LNCaP clone FGC (cell line): Measurements from ENCODE around the gene SNX9.
"Not testable (repeated sequence)": the region's sequence is repeated elsewhere in the genome, so short reads cannot be mapped to it uniquely, and the experiment has no call there.

ENCODE experiments used
- DNase-seq: peaks from one replicate; pipeline ENCODE4 v3.0.0-alpha.2; 2011; ENCODE audit warnings: low read depth
- H3K4me3 ChIP-seq: 2 replicates; pipeline ENCODE4 v1.5.1; 2011; ENCODE audit warnings: mild to moderate bottlenecking, low read depth, low read length, control low read depth
- TF ChIP-seq, protein P1 (sequence below): IDR thresholded peaks from 2 replicates; pipeline ENCODE4 v1.5.1; 2012; ENCODE audit warnings: mild to moderate bottlenecking; ENCODE audit not compliant: control insufficient read depth, insufficient read depth; ENCODE audit errors: extremely low read depth

SNX9 gene

DNA sequence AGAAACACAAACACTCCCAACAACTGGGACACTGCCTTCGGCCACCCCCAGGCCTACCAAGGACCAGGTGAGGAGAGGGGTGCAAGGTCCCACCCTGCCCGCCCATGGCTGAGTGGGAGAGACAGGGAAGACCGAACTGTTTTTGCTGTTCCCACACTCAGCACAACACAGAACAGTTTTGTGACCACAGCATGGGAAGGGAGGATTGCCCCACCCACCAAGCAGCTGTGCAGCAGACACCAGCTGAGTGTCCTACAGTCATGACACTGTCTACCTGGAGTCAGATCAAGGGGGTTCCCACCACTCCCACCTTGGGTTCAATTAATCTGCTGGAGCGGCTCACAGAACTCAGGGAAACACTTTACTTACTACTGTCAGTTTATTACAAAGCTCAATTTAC lies 73.9 kb downstream of the SNX9 start:
- TF ChIP-seq, protein P1, sequence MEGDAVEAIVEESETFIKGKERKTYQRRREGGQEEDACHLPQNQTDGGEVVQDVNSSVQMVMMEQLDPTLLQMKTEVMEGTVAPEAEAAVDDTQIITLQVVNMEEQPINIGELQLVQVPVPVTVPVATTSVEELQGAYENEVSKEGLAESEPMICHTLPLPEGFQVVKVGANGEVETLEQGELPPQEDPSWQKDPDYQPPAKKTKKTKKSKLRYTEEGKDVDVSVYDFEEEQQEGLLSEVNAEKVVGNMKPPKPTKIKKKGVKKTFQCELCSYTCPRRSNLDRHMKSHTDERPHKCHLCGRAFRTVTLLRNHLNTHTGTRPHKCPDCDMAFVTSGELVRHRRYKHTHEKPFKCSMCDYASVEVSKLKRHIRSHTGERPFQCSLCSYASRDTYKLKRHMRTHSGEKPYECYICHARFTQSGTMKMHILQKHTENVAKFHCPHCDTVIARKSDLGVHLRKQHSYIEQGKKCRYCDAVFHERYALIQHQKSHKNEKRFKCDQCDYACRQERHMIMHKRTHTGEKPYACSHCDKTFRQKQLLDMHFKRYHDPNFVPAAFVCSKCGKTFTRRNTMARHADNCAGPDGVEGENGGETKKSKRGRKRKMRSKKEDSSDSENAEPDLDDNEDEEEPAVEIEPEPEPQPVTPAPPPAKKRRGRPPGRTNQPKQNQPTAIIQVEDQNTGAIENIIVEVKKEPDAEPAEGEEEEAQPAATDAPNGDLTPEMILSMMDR = no peak
- no peak for DNase-seq

DNA sequence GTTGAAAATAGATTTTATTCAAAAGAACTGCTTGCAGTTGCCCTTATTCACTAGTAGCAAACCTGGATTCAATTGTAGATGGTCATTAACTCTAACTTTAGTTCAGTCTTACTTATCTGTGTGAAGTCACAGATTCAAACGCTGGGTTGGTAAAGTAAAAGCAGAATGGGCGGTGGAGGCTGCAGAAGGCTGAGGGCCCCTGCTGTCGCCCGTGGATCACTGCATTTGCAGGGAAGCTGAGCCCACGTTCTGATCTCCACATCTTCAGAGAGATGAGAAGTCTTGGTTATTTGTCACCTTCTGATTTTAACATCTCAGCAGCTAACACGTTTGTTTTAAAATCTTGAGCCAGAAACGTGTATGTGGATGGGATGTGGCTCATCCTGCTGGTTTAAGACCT lies 75.1 kb downstream of the SNX9 start:
- no peak overlapping the region for H3K4me3 ChIP-seq
- TF ChIP-seq, protein P1 = no peak
- DNase-seq = no peak

More for the DNA sequence above, 73.9 kb downstream of the SNX9 start:
- H3K4me3 ChIP-seq = no peak overlapping the region

DNA sequence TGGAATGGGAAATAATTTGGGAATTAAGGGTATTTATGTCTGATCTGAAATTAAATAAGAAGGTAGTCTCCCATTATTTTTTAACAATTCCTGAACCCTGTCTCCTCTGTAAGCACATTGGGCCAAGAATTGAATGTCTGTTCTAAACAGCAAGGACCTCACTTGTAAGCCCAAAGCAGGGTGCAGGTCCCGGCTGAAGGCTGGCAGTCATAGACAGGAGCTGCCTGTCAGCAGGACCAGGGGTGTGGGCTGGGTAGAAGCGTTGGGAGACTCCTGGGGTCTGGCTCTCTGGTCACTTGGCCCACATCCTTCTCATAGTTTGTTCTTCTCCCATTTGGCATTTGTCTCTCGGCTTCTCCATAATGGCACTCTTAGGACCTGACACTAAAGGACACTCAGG lies 75.6 kb downstream of the SNX9 start:
- DNase-seq = no peak
- no peak overlapping the region for H3K4me3 ChIP-seq
- TF ChIP-seq, protein P1 = no peak

DNA sequence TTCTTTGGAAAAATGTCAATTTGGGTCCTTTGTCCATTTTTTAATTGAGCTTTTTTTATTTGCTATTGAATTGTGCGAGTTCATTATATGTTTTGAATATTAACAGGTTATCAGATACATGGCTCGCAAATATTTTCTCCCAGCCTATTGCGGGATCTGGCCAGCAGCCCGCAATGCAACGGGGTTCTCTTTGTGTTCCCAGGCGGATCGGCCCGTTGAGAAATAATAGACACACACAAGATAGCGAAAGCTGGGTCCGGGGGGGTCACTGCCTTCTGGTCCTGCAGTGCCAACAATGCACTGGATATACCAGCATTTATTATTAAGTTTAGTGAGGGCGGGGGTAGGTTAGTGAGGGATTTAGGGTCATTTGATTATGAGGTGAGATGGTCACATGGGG lies 77.2 kb downstream of the SNX9 start:
- not testable (repeated sequence) for H3K4me3 ChIP-seq, DNase-seq

DNA sequence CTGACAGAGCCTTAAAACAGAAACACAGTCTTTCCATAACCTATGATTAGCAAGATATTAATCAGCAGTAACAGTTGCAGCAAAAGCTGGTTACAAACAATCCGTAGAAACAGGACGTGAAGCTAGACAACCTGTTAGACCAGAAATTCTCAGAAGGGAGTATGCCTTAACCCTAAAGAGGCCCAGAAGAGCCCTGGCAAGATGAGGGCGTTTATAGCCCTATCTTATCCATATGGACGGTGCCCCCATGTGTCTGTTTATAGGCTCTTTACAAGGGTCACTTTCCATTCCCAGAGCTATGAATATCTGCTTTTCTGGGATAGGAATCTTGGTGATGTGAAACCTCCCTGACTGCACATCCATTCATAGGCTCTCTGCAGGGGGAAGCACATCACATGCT lies 77.7 kb downstream of the SNX9 start:
- DNase-seq, H3K4me3 ChIP-seq: not testable (repeated sequence)

DNA sequence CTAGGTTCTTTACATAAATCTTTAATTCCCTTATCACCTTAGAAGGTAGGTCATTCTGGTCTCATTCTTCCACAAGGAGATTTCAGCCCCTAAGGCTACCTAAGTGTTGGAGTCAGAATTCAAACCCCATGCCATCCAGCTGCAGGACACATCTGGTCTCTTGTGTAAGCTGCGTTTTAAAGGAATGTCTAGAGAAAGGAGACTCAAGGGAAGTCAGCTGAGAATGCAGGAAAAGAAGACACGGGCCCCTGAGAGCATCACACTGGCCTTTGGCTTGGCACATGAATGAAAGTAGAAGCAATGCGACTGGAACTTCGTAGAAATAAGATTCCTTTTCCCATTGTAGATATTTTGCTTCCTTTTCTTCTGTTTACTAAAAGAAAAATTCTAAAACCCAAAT lies 82.0 kb downstream of the SNX9 start:
- TF ChIP-seq, protein P1 = no peak

DNA sequence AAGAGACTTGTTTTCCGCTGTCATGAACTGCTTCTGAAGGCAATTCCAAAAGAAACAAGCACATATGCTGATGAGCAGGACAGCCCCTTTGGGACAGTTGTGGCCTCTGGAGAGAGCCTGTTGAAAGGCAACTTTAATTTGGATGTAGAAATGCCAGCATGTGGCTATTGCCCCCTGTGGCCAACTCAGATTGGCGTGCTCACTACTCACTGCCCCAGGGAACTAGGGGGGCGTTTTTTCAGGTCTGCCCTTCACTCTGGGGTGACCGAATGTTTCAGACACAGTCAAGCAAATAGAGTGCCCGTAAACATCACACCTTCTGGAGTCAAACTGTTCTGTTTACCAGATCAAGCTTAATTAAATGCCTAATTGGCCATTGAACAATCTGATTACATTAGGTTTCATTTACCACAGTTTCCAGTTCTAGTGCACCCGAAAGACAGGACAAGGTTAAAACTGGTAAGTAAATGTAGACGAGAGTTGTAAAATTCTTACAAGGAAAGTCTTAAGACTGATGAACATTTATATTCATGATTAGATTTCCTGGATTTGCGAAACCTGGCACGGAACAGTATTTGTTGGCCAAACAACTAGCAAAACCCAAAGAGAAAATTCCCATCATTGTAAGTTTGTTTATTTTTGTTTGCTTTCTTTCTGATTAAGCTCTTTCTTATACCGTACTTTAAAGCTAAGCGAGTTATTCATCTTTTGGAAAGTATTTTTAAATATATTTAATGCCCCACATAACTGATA lies 82.7 kb downstream of the SNX9 start:
- H3K4me3 ChIP-seq = no peak overlapping the region
- peak; percentile 17 for DNase-seq
- TF ChIP-seq, protein P1 = peak; percentile 9; the same call in 1 of the 2 replicates

More for the DNA sequence above, 82.0 kb downstream of the SNX9 start:
- DNase-seq = no peak
- H3K4me3 ChIP-seq = no peak overlapping the region

DNA sequence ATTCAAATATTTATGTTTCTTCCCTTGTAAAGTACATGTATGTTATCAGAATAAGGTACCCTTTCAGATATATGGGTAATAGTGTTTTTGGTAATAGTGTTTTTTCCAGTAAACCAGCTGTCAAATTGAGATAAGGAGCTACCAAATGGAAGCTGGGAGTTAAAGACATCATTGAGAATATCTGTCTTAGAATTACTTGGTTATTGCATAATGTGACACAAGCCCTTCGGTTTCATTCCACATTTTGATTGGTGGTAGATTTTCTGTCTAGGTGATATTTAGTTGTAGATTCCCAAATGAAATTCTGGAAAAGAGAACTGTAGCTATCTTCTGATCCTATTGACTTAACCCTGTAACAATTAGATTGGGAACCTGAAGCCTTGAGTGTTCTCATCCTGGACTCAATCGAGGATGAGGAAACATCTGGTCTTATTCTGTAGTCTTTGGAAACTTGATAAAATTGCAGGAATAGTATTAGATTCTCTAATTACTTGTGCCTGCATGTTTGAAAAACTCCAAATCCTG lies 83.6 kb downstream of the SNX9 start:
- no peak for DNase-seq
- TF ChIP-seq, protein P1 = no peak
- H3K4me3 ChIP-seq = no peak overlapping the region
